NCI-H1048 (cell line): ENCODE results near the gene SCP2.

Experiments used
- DNase-seq: peaks from one replicate; lab custom pipeline; 2025; lab: John Stamatoyannopoulos, UW

SCP2 gene

GRCh38 chr1:53082826-53083455 lies 155.9 kb downstream of the SCP2 start:
- no peak for DNase-seq

- no peak for DNase-seq
Observed at GRCh38 chr1:53083636-53084588, 156.8 kb downstream of the SCP2 start.

GRCh38 chr1:53084589-53084971 lies 157.5 kb downstream of the SCP2 start:
- DNase-seq: no peak

GRCh38 chr1:53085405-53085804 lies 158.3 kb downstream of the SCP2 start:
- DNase-seq: no peak

- DNase-seq: no peak
Observed at GRCh38 chr1:53086491-53087070, 159.5 kb downstream of the SCP2 start.

- DNase-seq: no peak
Observed at GRCh38 chr1:53087332-53088285, 160.5 kb downstream of the SCP2 start.

GRCh38 chr1:53088616-53089300 lies 161.7 kb downstream of the SCP2 start:
- no peak for DNase-seq

- DNase-seq: no peak
Observed at GRCh38 chr1:53089478-53090226, 162.6 kb downstream of the SCP2 start.

- DNase-seq: no peak
Observed at GRCh38 chr1:53090227-53091147, 163.4 kb downstream of the SCP2 start.

- no peak for DNase-seq
Observed at GRCh38 chr1:53091841-53092645, 165.0 kb downstream of the SCP2 start.

GRCh38 chr1:53092659-53093450 lies 165.8 kb downstream of the SCP2 start:
- DNase-seq: no peak

GRCh38 chr1:53093451-53093754 lies 166.3 kb downstream of the SCP2 start:
- DNase-seq: no peak

GRCh38 chr1:53093778-53094532 lies 166.9 kb downstream of the SCP2 start:
- no peak for DNase-seq

GRCh38 chr1:53094533-53094919 lies 167.4 kb downstream of the SCP2 start:
- DNase-seq: no peak
